Measurements from ENCODE around the gene MRPL30. TPM values are rescaled to one million over a fixed set of nuclear protein-coding genes. Genes with fewer than 3 reads are reported as not detected.

The MRPL30 gene
- total and polyA plus RNA-seq, 2 of the 8 experiments (the other 6 are each of a cell fraction or from before 2014, with no cell fraction given) = 22.3 to 46.2 TPM

GRCh38 chr2:99169534-99169933 is 11.4 kb upstream of the MRPL30 start (continued):
- TF ChIP-seq POLR2AphosphoS5 (IDR thresholded peaks at IDR 0.05; ENCODE audit: low read depth, low read length) = no peak
- no peak for TF ChIP-seq BCL11A (IDR thresholded peaks at IDR 0.05; ENCODE audit: low read depth in 2 of 2, low read length in 2 of 2)
- no peak for TF ChIP-seq EP300 (IDR thresholded peaks at IDR 0.05; ENCODE audit: borderline replicate concordance in 1 of 2, low read depth in 2 of 2, low read length in 2 of 2)
- TF ChIP-seq SP2 (IDR thresholded peaks at IDR 0.05; ENCODE audit: low read length) = no peak
